Measurements from ENCODE around the gene GATA6.

Gene GATA6

DNA sequence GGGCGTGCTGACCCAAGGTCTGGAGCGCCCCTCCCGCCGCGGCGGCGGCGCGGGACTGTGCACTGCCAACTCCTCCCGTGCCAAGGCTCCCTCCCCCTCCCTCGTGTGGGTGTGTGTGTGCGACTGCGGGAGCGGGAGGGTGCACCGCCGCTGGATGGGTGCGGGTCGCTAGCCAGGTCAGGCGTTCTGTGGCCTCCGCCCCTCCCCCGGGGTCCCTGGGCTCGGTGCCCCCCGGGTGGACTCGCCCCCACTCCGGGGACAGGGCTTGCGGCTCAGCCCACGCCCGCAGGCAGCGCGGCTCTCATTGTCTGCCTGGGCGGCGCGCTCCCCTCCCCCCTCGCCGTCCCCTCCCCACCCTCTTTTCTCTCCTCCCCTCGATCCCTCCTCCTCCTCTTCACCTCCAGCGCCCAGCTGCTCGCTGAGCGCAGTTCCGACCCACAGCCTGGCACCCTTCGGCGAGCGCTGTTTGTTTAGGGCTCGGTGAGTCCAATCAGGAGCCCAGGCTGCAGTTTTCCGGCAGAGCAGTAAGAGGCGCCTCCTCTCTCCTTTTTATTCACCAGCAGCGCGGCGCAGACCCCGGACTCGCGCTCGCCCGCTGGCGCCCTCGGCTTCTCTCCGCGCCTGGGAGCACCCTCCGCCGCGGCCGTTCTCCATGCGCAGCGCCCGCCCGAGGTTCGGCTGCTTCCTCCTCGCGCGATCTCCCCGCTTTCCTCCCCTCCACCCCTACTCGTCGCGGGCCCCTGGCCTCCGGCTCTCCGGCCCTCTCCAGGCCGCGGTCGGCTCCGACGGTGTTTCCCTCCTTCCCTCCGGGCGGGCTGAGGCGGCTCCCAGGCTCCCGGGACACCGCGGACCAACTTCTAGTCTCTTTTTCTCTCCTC is at the start of gene GATA6:
GATA6 (plus strand) TSS at position 579 of the 878 bp plus-strand sequence. CDS start 1,556 bp downstream, outside the sequence.
- TF ChIP-seq, protein P1, sequence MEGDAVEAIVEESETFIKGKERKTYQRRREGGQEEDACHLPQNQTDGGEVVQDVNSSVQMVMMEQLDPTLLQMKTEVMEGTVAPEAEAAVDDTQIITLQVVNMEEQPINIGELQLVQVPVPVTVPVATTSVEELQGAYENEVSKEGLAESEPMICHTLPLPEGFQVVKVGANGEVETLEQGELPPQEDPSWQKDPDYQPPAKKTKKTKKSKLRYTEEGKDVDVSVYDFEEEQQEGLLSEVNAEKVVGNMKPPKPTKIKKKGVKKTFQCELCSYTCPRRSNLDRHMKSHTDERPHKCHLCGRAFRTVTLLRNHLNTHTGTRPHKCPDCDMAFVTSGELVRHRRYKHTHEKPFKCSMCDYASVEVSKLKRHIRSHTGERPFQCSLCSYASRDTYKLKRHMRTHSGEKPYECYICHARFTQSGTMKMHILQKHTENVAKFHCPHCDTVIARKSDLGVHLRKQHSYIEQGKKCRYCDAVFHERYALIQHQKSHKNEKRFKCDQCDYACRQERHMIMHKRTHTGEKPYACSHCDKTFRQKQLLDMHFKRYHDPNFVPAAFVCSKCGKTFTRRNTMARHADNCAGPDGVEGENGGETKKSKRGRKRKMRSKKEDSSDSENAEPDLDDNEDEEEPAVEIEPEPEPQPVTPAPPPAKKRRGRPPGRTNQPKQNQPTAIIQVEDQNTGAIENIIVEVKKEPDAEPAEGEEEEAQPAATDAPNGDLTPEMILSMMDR (IDR thresholded peaks at IDR 0.05; ENCODE audit: low read depth, low read length) = peak; percentile 55
- DNase-seq (ENCODE audit: low read depth in 2 of 2) = peak; percentile 89 to 99
- peak within 1 kb of the TSS; percentile 77 to 89 for H3K4me3 ChIP-seq (replicated peaks in 1 of 2; ENCODE audit: low read depth in 2 of 2, low read length in 2 of 2)

DNA sequence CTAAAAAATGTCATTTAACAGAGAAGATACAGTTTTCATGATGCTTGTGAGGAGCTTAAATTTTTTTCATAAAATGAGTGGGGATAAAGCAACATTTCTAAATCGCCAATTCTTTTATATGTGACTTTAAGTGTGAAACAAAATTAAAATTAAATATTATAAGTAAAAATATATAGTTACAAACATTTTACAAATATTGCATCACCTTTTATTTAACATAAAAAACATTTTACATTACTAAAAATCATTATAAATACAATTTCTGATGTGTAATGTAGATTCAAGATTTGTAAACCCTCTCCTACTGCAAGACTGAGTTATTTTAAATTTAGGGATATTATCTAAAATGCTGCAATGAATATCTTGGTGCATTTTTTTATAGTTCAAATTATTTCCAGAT is 44.4 kb upstream of the GATA6 start:
- DNase-seq (ENCODE audit: low read depth in 2 of 2) = no peak
- TF ChIP-seq, protein P1 (IDR thresholded peaks at IDR 0.05; ENCODE audit: low read depth, low read length) = no peak
- no peak overlapping the region for H3K4me3 ChIP-seq (replicated peaks in 1 of 2; ENCODE audit: low read depth in 2 of 2, low read length in 2 of 2)

DNA sequence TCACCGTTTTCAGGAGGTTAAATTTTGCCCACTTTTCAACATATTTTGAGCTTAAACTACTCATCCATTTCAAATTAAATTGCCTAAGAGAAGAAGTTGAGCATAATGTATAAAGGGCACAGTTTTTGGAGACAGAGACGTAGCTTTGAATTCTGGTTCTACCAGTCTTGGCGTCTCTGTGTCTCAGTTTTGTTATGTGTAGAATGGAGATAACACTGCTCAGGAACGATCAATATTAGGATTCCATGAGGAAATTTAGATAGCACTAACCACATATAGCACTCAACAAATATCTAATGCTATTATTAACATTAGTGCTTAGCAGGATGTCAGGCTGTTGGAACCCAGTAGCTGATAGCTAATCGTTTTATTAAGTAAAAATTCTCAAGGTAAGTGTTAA is 40.4 kb upstream of the GATA6 start:
- DNase-seq (ENCODE audit: low read depth in 2 of 2) = no peak
- TF ChIP-seq, protein P1 (IDR thresholded peaks at IDR 0.05; ENCODE audit: low read depth, low read length) = no peak
- no peak overlapping the region for H3K4me3 ChIP-seq (replicated peaks in 1 of 2; ENCODE audit: low read depth in 2 of 2, low read length in 2 of 2)

DNA sequence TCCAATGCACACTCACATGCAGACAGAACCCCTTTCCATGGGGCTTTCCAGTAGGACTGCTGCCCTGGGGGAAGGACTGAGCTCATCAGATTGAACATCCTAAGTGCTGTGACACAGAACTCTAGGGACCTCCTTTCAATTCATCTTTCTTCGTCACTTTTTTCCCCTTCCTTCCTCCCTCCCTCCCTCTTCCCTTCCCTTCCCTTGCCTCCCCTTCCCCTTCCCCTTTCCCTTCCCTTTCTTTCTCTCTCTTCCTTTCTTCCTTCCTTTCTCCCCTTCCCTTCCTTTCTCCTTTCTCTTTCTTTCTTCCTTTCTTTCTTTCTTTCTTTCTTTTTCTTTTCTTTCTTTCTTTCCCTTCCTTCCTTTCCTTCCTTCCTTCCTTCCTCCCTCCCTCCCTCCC is 39.6 kb upstream of the GATA6 start:
- H3K4me3 ChIP-seq (replicated peaks in 1 of 2; ENCODE audit: low read depth in 2 of 2, low read length in 2 of 2) = no peak overlapping the region
- DNase-seq (ENCODE audit: low read depth in 2 of 2) = no peak
- TF ChIP-seq, protein P1 (IDR thresholded peaks at IDR 0.05; ENCODE audit: low read depth, low read length) = no peak

DNA sequence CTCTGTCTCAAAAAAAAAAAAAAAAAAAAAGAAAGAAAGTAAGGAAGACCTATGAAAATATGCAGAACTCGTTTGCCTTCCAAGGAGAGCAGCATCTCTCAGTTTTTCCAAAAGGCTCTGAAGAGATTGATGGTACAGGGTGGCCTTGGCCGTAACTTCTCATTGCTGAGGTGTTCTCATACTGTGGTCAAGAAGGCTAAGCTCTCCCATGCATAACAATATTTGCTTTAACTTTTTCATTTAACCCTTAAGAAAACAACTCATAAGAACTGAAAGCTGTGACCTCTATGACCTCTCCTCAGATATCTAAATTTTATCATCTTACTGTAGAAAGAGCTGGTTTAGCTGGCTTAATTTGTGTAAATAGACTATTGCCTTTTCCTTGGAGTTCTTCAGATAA is 37.1 kb upstream of the GATA6 start:
- DNase-seq (ENCODE audit: low read depth in 2 of 2) = no peak
- TF ChIP-seq, protein P1 (IDR thresholded peaks at IDR 0.05; ENCODE audit: low read depth, low read length) = no peak
- H3K4me3 ChIP-seq (replicated peaks in 1 of 2; ENCODE audit: low read depth in 2 of 2, low read length in 2 of 2) = no peak overlapping the region

DNA sequence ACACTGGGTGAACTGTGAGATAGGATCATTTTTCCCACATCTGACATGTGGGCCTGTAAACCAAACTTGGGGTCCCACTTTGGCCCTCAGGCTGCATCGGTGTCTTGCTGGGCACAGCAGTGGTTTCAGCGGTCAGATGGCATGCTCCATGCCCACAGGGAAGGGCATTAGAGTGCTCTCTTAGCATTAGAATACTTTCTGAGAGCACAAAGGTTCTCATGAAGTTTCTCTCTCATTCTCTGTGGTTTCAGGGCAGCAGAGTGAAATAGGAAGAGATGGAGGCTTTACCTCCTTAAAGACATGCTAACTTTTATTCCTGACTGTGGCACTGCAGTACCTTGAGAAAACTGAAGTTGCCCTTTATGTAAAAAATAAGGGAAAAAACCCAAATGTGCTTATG is 36.6 kb upstream of the GATA6 start:
- no peak for DNase-seq (ENCODE audit: low read depth in 2 of 2)
- TF ChIP-seq, protein P1 (IDR thresholded peaks at IDR 0.05; ENCODE audit: low read depth, low read length) = no peak

More for the DNA sequence above, 36.6 kb upstream of the GATA6 start:
- H3K4me3 ChIP-seq (replicated peaks in 1 of 2; ENCODE audit: low read depth in 2 of 2, low read length in 2 of 2) = no peak overlapping the region
